ENCODE measurements around the gene MSI2. TPM values are rescaled to one million over a fixed set of nuclear protein-coding genes. Genes with fewer than 3 reads are reported as not detected.

Gene MSI2
- total RNA-seq, 4 donors from 2014 or later: 15.9 to 22.9 (median 17.0) TPM

- no peaks in the 10 kb centered on the region for H3K36me3 ChIP-seq
- H3K4me1 ChIP-seq: peaks cover 8 to 52% (median 15%) of the 10 kb centered on the region in 3 donors
- H3K4me3 ChIP-seq: no peak overlapping the region
- TF ChIP-seq CTCF (IDR thresholded peaks at IDR 0.05) (no peak), POLR2A (IDR thresholded peaks at IDR 0.05) (no peak)
- H3K9me3 ChIP-seq: no peaks in the 10 kb centered on the region
- H3K27me3 ChIP-seq: no peaks in the 10 kb centered on the region
- no peak overlapping the region for H3K27ac ChIP-seq
- 71 to 77% methylated on average over 2 of the region's 2 CpGs for WGBS, 2 donors
- no peak for DNase-seq
- intact Hi-C loops (cut with DNase I): no loop called here
Measured at GRCh38 chr17:57482657-57483056, 226.3 kb downstream of the MSI2 start.

GRCh38 chr17:57484081-57484666, 227.9 kb downstream of the MSI2 start:
- Histone ChIP-seq H3K4me3 (no peak overlapping the region), H3K36me3 (no peaks in the 10 kb centered on the region), H3K27ac (no peak overlapping the region), H3K9me3 (no peaks in the 10 kb centered on the region), H3K4me1 (peaks cover 8 to 56% (median 15%) of the 10 kb centered on the region in 3 donors), H3K27me3 (no peaks in the 10 kb centered on the region)
- WGBS, 2 donors: 93 to 96% methylated on average over 6 of the region's 6 CpGs
- TF ChIP-seq CTCF (IDR thresholded peaks at IDR 0.05) (no peak), POLR2A (IDR thresholded peaks at IDR 0.05) (no peak)
- DNase-seq: no peak
- intact Hi-C loops (cut with DNase I): no loop called here

GRCh38 chr17:57484826-57485565, 228.7 kb downstream of the MSI2 start:
- intact Hi-C loops (cut with DNase I): no loop called here

GRCh38 chr17:57485566-57485865, 229.2 kb downstream of the MSI2 start:
- no peak for DNase-seq
- H3K4me3 ChIP-seq: no peak overlapping the region
- H3K27ac ChIP-seq: no peak overlapping the region
- H3K4me1 ChIP-seq: peaks cover 8 to 58% (median 15%) of the 10 kb centered on the region in 3 donors
- TF ChIP-seq POLR2A (IDR thresholded peaks at IDR 0.05) (no peak), CTCF (IDR thresholded peaks at IDR 0.05) (no peak)
- 69 to 78% methylated on average over 3 to 4 of the region's 4 CpGs for WGBS, 2 donors
- no peaks in the 10 kb centered on the region for H3K27me3 ChIP-seq
- intact Hi-C loops (cut with DNase I): no loop called here
- no peaks in the 10 kb centered on the region for H3K9me3 ChIP-seq
- no peaks in the 10 kb centered on the region for H3K36me3 ChIP-seq

More at GRCh38 chr17:57484826-57485565, 228.7 kb downstream of the MSI2 start:
- Histone ChIP-seq H3K36me3 (no peaks in the 10 kb centered on the region), H3K4me1 (peaks cover 8 to 60% (median 15%) of the 10 kb centered on the region in 3 donors), H3K27ac (no peak overlapping the region), H3K9me3 (no peaks in the 10 kb centered on the region), H3K4me3 (no peak overlapping the region), H3K27me3 (no peaks in the 10 kb centered on the region)
- DNase-seq: no peak
- WGBS, 2 donors: 86 to 90% methylated on average over 10 of the region's 10 CpGs
- TF ChIP-seq CTCF (IDR thresholded peaks at IDR 0.05) (no peak), POLR2A (IDR thresholded peaks at IDR 0.05) (no peak)
